ENCODE measurements around the gene AP1B1. TPM values are rescaled to one million over a fixed set of nuclear protein-coding genes. Genes with fewer than 3 reads are reported as not detected.

The AP1B1 gene
- total and polyA plus RNA-seq, 2 experiments from 2014 or later, result 46.6 to 50.1 TPM

GRCh38 chr22:29433856-29434255 is 45.5 kb upstream of the AP1B1 start:
- TF ChIP-seq EZH2 (IDR thresholded peaks at IDR 0.05; ENCODE audit: borderline replicate concordance) (no peak), CTCF (IDR thresholded peaks at IDR 0.05; ENCODE audit: poor library complexity) (no peak), EZH2phosphoT487 (IDR thresholded peaks at IDR 0.05; ENCODE audit: low read depth, severe bottlenecking, unreplicated experiment) (no peak)
- Histone ChIP-seq H3K36me3 (replicated peaks; ENCODE audit: insufficient read depth, low read depth) (no peaks in the 10 kb centered on the region), H3K79me2 (no peaks in the 10 kb centered on the region), H3K27ac (no peak overlapping the region), H4K20me1 (ENCODE audit: insufficient read depth, poor library complexity, severe bottlenecking) (no peaks in the 10 kb centered on the region), H3K9me3 (ENCODE audit: low read depth) (no peaks in the 10 kb centered on the region), H2AFZ (no peak overlapping the region), H3K4me1 (ENCODE audit: insufficient read depth) (no peaks in the 10 kb centered on the region), H3K9me2 (replicated peaks; ENCODE audit: insufficient read depth) (no peaks in the 10 kb centered on the region), H3K4me3 (no peak overlapping the region), H3K27me3 (no peaks in the 10 kb centered on the region), H3K4me2 (no peak overlapping the region)
- DNase-seq (ENCODE audit: low spot score), result no peak
- WGBS (ENCODE audit: low lambda C conversion rate, missing lambda C conversion rate), result 82% methylated on average over 3 of the region's 3 CpGs

DNA sequence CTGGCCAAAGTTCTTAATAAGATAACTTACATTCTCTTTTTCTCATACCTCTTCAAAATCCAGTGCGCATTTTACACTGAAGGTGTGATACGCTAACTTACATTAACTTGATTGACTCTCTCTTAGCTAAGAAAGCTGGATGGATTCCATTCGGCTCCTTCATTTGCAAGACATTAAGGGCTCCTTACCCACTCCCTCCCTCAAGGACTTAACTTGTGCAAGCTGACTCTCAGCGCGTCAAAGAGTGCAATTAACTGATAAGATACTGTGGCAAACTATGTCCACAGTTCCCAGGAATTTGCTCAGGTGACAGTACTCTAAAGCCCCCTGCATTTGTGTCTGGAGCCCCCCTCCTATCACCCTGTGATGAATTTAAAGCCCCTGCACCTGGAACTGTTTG is 43.6 kb upstream of the AP1B1 start:
- Histone ChIP-seq H3K4me2 (no peak overlapping the region), H3K4me3 (no peak overlapping the region), H3K4me1 (ENCODE audit: insufficient read depth) (no peaks in the 10 kb centered on the region), H3K9me2 (replicated peaks; ENCODE audit: insufficient read depth) (no peaks in the 10 kb centered on the region), H3K27ac (peak overlapping the region; percentile 65), H2AFZ (no peak overlapping the region), H3K36me3 (replicated peaks; ENCODE audit: insufficient read depth, low read depth) (no peaks in the 10 kb centered on the region), H3K9me3 (ENCODE audit: low read depth) (no peaks in the 10 kb centered on the region), H3K27me3 (no peaks in the 10 kb centered on the region), H4K20me1 (ENCODE audit: insufficient read depth, poor library complexity, severe bottlenecking) (no peaks in the 10 kb centered on the region), H3K79me2 (no peaks in the 10 kb centered on the region)
- no peak for TF ChIP-seq EZH2 (IDR thresholded peaks at IDR 0.05; ENCODE audit: borderline replicate concordance)
- no peak for TF ChIP-seq EZH2phosphoT487 (IDR thresholded peaks at IDR 0.05; ENCODE audit: low read depth, severe bottlenecking, unreplicated experiment)
- TF ChIP-seq CTCF (IDR thresholded peaks at IDR 0.05; ENCODE audit: poor library complexity), result no peak
- DNase-seq (ENCODE audit: low spot score), result peak; percentile 51
- WGBS (ENCODE audit: low lambda C conversion rate, missing lambda C conversion rate), result 23% methylated on average over 5 of the region's 5 CpGs

DNA sequence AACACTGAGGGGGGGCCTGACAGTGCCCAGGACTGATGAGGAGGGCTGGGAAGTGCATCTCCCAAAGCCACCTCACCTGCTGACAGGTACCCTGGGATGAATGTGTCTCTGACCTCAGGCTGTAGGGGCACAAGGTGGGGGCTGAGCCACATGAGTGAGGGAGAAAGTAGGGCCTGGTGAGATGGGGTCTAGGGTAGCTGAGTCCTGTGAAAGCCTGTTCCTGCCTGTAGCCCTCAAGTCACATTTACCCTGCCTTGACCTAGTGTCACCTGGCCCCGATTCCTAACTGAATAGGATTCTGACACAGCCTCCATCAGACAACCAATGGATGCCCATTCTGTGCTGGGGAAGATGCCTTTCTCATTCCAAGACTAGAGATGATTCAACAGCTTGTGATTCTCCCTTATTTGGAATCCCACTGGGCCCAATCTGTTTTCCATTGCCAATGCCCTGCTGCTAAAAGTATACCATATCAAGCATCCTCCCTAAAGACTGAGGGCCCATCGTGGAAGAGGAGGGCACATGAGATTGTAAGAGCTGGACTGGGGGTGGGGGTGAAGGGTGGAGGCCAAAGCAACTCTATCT is 38.9 kb upstream of the AP1B1 start:
- Histone ChIP-seq H3K36me3 (replicated peaks; ENCODE audit: insufficient read depth, low read depth) (no peaks in the 10 kb centered on the region), H3K4me3 (no peak overlapping the region), H4K20me1 (ENCODE audit: insufficient read depth, poor library complexity, severe bottlenecking) (no peaks in the 10 kb centered on the region), H3K4me1 (ENCODE audit: insufficient read depth) (no peaks in the 10 kb centered on the region), H3K9me3 (ENCODE audit: low read depth) (no peaks in the 10 kb centered on the region), H3K4me2 (no peak overlapping the region), H2AFZ (no peak overlapping the region), H3K27me3 (no peaks in the 10 kb centered on the region), H3K27ac (no peak overlapping the region), H3K9me2 (replicated peaks; ENCODE audit: insufficient read depth) (no peaks in the 10 kb centered on the region), H3K79me2 (no peaks in the 10 kb centered on the region)
- DNase-seq (ENCODE audit: low spot score), result no peak
- TF ChIP-seq EZH2 (IDR thresholded peaks at IDR 0.05; ENCODE audit: borderline replicate concordance) (no peak), EZH2phosphoT487 (IDR thresholded peaks at IDR 0.05; ENCODE audit: low read depth, severe bottlenecking, unreplicated experiment) (no peak), CTCF (IDR thresholded peaks at IDR 0.05; ENCODE audit: poor library complexity) (no peak)
- 77% methylated on average over 2 of the region's 2 CpGs for WGBS (ENCODE audit: low lambda C conversion rate, missing lambda C conversion rate)
